ENCODE results near the gene SEMA5B. TPM values are rescaled to one million over a fixed set of nuclear protein-coding genes. Genes with fewer than 3 reads are reported as not detected.

Gene SEMA5B
- total and polyA plus RNA-seq, 9 of the 15 experiments (the other 6 are each of a cell fraction or from before 2014, with no cell fraction given): not detected

DNA sequence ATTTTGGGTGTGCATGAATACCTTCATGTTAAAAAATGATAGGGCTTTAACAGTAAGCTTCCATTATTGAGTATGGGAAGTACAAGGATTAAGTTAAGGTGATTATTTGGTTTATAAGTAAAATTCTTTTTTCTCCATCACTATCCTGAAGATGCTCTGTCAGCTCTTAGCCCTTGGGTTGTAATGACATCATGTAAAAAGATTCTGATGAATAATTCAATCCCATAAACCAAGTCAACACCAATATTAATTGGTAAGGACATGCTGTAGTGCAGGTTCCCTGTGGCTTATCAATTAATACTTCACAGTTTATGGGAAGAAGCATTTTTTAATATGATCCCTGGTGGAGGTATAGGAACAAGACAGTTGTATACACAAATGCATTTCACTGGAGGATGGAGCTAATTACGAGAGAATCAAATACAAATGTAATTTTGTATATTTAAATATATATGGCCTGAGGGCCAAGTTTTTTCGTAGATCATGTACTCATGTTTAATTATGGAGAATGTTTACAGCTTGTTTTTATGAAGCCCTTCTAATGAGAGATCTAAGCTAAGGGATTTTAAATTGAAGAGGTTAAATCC is 145.1 kb downstream of the SEMA5B start (continued):
- TF ChIP-seq, protein P1, sequence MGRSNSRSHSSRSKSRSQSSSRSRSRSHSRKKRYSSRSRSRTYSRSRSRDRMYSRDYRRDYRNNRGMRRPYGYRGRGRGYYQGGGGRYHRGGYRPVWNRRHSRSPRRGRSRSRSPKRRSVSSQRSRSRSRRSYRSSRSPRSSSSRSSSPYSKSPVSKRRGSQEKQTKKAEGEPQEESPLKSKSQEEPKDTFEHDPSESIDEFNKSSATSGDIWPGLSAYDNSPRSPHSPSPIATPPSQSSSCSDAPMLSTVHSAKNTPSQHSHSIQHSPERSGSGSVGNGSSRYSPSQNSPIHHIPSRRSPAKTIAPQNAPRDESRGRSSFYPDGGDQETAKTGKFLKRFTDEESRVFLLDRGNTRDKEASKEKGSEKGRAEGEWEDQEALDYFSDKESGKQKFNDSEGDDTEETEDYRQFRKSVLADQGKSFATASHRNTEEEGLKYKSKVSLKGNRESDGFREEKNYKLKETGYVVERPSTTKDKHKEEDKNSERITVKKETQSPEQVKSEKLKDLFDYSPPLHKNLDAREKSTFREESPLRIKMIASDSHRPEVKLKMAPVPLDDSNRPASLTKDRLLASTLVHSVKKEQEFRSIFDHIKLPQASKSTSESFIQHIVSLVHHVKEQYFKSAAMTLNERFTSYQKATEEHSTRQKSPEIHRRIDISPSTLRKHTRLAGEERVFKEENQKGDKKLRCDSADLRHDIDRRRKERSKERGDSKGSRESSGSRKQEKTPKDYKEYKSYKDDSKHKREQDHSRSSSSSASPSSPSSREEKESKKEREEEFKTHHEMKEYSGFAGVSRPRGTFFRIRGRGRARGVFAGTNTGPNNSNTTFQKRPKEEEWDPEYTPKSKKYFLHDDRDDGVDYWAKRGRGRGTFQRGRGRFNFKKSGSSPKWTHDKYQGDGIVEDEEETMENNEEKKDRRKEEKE (IDR thresholded peaks at IDR 0.05; ENCODE audit: borderline replicate concordance in 1 of 2, control insufficient read depth in 1 of 2, low read depth in 2 of 2, low read length in 1 of 2): no peak
- no peak for TF ChIP-seq POLR2AphosphoS2 (IDR thresholded peaks at IDR 0.05; ENCODE audit: low read length)
- TF ChIP-seq, protein P2, sequence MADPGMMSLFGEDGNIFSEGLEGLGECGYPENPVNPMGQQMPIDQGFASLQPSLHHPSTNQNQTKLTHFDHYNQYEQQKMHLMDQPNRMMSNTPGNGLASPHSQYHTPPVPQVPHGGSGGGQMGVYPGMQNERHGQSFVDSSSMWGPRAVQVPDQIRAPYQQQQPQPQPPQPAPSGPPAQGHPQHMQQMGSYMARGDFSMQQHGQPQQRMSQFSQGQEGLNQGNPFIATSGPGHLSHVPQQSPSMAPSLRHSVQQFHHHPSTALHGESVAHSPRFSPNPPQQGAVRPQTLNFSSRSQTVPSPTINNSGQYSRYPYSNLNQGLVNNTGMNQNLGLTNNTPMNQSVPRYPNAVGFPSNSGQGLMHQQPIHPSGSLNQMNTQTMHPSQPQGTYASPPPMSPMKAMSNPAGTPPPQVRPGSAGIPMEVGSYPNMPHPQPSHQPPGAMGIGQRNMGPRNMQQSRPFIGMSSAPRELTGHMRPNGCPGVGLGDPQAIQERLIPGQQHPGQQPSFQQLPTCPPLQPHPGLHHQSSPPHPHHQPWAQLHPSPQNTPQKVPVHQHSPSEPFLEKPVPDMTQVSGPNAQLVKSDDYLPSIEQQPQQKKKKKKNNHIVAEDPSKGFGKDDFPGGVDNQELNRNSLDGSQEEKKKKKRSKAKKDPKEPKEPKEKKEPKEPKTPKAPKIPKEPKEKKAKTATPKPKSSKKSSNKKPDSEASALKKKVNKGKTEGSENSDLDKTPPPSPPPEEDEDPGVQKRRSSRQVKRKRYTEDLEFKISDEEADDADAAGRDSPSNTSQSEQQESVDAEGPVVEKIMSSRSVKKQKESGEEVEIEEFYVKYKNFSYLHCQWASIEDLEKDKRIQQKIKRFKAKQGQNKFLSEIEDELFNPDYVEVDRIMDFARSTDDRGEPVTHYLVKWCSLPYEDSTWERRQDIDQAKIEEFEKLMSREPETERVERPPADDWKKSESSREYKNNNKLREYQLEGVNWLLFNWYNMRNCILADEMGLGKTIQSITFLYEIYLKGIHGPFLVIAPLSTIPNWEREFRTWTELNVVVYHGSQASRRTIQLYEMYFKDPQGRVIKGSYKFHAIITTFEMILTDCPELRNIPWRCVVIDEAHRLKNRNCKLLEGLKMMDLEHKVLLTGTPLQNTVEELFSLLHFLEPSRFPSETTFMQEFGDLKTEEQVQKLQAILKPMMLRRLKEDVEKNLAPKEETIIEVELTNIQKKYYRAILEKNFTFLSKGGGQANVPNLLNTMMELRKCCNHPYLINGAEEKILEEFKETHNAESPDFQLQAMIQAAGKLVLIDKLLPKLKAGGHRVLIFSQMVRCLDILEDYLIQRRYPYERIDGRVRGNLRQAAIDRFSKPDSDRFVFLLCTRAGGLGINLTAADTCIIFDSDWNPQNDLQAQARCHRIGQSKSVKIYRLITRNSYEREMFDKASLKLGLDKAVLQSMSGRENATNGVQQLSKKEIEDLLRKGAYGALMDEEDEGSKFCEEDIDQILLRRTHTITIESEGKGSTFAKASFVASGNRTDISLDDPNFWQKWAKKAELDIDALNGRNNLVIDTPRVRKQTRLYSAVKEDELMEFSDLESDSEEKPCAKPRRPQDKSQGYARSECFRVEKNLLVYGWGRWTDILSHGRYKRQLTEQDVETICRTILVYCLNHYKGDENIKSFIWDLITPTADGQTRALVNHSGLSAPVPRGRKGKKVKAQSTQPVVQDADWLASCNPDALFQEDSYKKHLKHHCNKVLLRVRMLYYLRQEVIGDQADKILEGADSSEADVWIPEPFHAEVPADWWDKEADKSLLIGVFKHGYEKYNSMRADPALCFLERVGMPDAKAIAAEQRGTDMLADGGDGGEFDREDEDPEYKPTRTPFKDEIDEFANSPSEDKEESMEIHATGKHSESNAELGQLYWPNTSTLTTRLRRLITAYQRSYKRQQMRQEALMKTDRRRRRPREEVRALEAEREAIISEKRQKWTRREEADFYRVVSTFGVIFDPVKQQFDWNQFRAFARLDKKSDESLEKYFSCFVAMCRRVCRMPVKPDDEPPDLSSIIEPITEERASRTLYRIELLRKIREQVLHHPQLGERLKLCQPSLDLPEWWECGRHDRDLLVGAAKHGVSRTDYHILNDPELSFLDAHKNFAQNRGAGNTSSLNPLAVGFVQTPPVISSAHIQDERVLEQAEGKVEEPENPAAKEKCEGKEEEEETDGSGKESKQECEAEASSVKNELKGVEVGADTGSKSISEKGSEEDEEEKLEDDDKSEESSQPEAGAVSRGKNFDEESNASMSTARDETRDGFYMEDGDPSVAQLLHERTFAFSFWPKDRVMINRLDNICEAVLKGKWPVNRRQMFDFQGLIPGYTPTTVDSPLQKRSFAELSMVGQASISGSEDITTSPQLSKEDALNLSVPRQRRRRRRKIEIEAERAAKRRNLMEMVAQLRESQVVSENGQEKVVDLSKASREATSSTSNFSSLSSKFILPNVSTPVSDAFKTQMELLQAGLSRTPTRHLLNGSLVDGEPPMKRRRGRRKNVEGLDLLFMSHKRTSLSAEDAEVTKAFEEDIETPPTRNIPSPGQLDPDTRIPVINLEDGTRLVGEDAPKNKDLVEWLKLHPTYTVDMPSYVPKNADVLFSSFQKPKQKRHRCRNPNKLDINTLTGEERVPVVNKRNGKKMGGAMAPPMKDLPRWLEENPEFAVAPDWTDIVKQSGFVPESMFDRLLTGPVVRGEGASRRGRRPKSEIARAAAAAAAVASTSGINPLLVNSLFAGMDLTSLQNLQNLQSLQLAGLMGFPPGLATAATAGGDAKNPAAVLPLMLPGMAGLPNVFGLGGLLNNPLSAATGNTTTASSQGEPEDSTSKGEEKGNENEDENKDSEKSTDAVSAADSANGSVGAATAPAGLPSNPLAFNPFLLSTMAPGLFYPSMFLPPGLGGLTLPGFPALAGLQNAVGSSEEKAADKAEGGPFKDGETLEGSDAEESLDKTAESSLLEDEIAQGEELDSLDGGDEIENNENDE (IDR thresholded peaks at IDR 0.05; ENCODE audit: low read depth, low read length): no peak

Measured in K562 (cell line).